ENCODE measurements around the gene GNAQ.
A peak's percentile ranks its signal among the peaks of the same experiment; 100 is the strongest.
"Not testable (repeated sequence)": the region's sequence is repeated elsewhere in the genome, so short reads cannot be mapped to it uniquely, and the experiment has no call there.

GNAQ gene

DNA sequence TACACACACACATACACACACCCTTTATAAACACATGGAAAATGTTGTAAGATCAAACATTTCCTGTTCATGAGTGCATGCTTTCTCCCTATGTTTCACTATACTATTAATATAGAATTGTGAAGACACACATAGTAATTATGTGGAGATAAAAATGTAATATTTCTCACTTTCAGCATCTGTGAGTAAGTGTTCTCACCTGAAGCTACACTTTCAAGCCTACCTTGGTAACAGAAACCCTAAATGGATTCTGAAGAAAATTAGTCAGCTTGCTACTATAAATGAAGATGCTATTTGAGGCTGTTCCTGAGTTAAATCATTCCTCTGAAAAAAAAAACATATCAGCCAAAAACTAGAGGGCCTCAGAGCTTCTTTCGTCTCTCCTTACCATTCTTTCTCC lies 302.4 kb downstream of the GNAQ start:
- CTCF ChIA-PET: interaction anchor here (1.2 to 1.6 kb wide), 2 partner anchors 271 to 295 kb away, joined by 4 to 5 read pairs; no protein-coding TSS in a partner anchor
- no peak for DNase-seq (ENCODE audit: low read depth, low spot score)
- POLR2A ChIA-PET: no interaction called here

DNA sequence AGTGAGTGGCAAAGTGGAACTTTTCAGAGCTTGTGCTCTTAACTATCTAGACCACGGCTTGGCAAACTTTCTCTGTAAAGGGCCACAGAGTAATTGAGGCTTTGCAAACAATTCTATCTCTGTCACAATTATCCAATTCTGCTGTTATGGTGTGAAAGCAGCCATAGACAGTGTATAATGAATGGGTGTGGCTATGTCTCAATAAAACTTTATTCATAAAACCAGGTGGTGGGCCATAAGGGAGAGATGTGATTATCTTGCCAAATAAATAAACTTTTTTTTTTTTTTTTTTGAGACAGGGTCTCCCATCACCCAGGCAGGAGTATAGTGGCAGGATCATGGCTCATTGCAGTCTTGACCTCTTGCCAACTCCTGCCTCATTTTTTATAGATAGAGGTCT lies 304.8 kb downstream of the GNAQ start:
- ChIA-PET POLR2A (interaction anchor here (0.6 kb wide), 1 partner anchor 421 kb away, joined by 4 read pairs; no protein-coding TSS in a partner anchor), CTCF (no interaction called here)
- TF ChIP-seq, protein P1, sequence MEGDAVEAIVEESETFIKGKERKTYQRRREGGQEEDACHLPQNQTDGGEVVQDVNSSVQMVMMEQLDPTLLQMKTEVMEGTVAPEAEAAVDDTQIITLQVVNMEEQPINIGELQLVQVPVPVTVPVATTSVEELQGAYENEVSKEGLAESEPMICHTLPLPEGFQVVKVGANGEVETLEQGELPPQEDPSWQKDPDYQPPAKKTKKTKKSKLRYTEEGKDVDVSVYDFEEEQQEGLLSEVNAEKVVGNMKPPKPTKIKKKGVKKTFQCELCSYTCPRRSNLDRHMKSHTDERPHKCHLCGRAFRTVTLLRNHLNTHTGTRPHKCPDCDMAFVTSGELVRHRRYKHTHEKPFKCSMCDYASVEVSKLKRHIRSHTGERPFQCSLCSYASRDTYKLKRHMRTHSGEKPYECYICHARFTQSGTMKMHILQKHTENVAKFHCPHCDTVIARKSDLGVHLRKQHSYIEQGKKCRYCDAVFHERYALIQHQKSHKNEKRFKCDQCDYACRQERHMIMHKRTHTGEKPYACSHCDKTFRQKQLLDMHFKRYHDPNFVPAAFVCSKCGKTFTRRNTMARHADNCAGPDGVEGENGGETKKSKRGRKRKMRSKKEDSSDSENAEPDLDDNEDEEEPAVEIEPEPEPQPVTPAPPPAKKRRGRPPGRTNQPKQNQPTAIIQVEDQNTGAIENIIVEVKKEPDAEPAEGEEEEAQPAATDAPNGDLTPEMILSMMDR (IDR thresholded peaks at IDR 0.05; ENCODE audit: insufficient read depth, low read length, missing control alignments): no peak
- no peak overlapping the region for H3K4me3 ChIP-seq (ENCODE audit: low read depth, low read length)
- no peak for DNase-seq (ENCODE audit: low read depth, low spot score)

More for the DNA sequence above, 302.4 kb downstream of the GNAQ start:
- TF ChIP-seq, protein P1 (IDR thresholded peaks at IDR 0.05; ENCODE audit: insufficient read depth, low read length, missing control alignments): no peak
- H3K4me3 ChIP-seq (ENCODE audit: low read depth, low read length): no peak overlapping the region

DNA sequence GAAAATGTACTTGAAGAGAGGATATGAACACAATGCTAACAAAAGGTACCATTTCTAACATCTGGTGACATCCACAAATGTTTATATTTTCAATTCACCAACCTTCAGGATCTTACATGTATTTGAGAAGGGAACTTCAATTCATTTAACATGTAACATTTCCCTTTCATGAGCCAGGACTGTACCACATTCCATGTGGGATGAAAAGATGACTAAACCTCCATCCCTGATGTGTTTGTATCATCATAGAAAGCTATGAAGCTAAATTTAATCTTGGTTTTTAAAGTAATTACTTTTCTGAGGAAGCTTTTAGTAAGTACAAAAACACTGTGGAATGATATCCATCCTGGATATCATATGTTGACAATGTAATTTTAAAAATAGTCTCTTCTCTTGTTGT lies 305.3 kb downstream of the GNAQ start:
- TF ChIP-seq, protein P1 (IDR thresholded peaks at IDR 0.05; ENCODE audit: insufficient read depth, low read length, missing control alignments): no peak
- CTCF ChIA-PET: no interaction called here
- no peak for DNase-seq (ENCODE audit: low read depth, low spot score)
- POLR2A ChIA-PET: interaction anchor here (0.6 kb wide), 1 partner anchor 420 kb away, joined by 4 read pairs; no protein-coding TSS in a partner anchor
- H3K4me3 ChIP-seq (ENCODE audit: low read depth, low read length): no peak overlapping the region

DNA sequence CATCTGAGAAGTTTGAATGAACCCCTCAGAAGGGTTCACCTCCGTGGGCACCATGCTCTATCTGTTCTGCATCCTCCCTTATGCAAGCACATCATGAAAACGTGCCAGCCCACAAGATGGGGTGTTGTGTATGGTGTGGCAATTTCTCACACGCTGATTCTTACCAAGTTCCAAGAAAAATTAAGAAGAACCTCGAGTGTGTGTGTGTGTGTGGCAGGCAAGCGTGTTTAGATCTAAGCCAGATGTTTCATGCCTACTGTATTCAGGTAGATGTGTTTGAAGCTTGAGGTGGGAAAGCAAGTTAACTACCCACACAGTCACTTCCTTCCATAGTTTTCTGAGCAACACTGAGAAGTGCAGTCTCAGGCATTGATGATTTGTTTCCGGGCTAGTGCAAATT lies 305.8 kb downstream of the GNAQ start:
- TF ChIP-seq, protein P1 (IDR thresholded peaks at IDR 0.05; ENCODE audit: insufficient read depth, low read length, missing control alignments): no peak
- ChIA-PET POLR2A (no interaction called here), CTCF (no interaction called here)
- H3K4me3 ChIP-seq (ENCODE audit: low read depth, low read length): no peak overlapping the region
- no peak for DNase-seq (ENCODE audit: low read depth, low spot score)

DNA sequence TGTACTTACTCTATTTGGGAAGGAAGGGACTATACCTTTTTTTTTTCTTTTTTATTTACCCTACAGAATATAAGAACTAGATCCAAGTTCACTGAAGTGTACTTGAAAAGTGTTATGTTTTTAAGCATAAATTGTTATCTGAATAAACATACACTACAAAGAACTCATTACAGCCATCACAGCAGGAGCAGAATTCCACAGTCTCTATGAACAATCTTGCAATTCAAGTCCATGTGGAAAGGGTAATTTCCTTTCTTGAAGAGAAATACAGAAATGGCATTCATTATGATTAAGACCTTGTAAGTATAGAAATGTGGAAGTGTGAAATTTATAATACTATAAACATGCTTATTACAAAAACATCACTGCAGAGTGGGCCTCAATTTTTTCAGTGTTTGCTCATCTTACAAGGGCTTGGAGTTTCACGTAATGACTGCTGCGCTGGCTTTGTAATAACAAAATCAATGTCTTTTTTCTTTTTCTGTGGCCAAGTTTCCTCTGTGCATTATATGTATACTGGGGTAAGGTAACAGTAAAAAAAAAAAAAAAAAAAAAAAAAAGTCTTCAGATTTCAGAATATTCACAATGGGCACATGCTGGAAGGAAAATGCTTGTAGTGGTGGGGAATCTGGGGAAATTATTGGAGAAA lies 306.4 kb downstream of the GNAQ start:
- ChIA-PET CTCF (no interaction called here), POLR2A (no interaction called here)
- TF ChIP-seq, protein P1 (IDR thresholded peaks at IDR 0.05; ENCODE audit: insufficient read depth, low read length, missing control alignments): no peak
- no peak overlapping the region for H3K4me3 ChIP-seq (ENCODE audit: low read depth, low read length)
- no peak for DNase-seq (ENCODE audit: low read depth, low spot score)

DNA sequence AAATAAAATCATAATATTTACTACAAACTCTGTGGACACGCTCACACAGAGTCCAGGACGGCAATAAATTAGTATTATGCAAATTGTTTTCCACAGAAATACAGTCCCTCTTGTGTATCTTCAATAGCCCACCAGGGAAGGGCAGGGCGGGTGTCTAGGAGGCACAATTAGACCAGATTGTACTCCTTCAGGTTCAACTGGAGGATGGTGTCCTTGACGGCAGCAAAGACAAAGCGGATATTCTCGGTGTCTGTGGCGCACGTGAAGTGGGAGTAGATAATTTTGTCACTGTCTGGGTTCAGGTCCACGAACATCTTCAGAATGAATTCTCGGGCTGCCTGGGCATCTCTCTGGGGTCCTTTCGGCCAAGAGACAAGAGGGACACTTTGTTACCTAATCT lies 310.5 kb downstream of the GNAQ start:
- H3K4me3 ChIP-seq (ENCODE audit: low read depth, low read length); POLR2A ChIA-PET; DNase-seq (ENCODE audit: low read depth, low spot score); CTCF ChIA-PET: not testable (repeated sequence)

DNA sequence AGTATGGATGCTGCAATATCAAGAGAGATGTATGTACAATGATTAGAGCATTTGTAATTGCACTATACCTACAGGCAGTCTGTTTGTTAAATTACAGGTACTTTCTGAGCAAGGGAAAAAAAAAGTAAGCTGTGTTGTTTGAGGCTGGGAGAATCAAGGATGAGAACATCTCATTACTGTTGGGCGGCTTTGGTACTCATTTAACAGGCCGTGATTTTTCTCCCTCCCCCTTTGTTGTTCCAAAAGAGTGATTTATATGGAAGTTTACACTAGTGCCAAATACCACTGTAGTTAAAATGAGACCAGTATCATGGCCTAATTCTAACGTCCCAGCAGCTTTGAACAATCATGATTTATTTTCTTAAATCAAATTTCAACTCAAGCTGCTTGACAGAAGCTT lies 312.3 kb downstream of the GNAQ start:
- ChIA-PET CTCF (interaction anchor here (1.4 kb wide), 2 partner anchors 32 to 262 kb away, joined by 3 to 5 read pairs; no protein-coding TSS in a partner anchor), POLR2A (no interaction called here)
- no peak for DNase-seq (ENCODE audit: low read depth, low spot score)
- TF ChIP-seq, protein P1 (IDR thresholded peaks at IDR 0.05; ENCODE audit: insufficient read depth, low read length, missing control alignments): no peak
- H3K4me3 ChIP-seq (ENCODE audit: low read depth, low read length): no peak overlapping the region

DNA sequence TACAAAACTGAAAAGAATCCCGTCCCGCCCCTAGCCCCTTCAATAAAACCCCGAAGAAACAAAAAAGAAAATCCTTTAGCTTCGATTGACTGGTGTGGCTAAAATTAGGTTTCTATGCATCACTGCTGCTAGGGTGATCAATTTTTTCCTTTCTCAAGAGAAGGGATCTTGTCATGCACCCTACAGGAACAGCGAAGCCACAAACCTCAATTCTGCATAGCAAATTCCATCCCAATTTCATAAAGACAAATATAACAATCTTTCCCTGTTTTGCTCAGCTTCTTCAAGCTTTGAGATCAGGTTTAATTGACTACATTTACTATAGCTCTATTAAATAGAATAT lies 313.3 kb downstream of the GNAQ start:
- not testable (repeated sequence) for H3K4me3 ChIP-seq (ENCODE audit: low read depth, low read length); DNase-seq (ENCODE audit: low read depth, low spot score)
- ChIA-PET POLR2A (interaction anchor here (1.0 kb wide), 1 partner anchor 285 kb away, joined by 3 read pairs; no protein-coding TSS in a partner anchor), CTCF (interaction anchor here (1.5 kb wide), 1 partner anchor 261 kb away, joined by 4 read pairs; no protein-coding TSS in a partner anchor)

DNA sequence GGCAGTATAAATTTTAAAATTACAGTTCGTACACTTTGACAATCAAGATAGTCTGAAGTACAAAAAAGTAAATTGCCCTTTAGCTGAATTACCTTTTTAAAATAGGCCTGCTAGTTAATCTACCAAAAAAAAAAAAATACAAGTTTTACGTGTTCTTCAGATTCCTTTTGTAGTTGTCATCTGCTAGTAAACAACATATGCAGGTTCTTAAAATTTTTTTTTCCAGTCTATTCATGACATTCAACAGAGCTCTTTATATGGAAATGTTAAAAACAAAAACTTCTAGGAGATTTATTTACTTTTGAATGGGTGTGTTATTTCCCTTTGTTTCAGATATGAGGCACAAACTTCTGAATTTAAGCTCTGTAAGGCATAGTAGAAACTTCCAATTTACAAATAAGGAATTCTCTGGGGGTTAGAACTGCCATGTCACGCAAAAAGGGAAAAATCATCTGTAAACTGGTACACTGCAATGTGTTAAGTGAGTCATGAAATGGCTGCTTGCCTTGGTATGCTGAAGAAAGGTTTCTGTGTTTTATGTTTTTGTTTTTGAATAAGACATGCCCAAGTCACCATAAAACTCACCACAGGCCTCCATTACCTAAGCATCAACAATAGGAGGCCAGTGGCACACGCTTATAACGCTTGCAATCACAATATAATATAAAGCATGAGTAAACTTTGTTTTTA lies 313.9 kb downstream of the GNAQ start:
- peak; percentile 69 for DNase-seq (ENCODE audit: low read depth, low spot score)
- ChIA-PET POLR2A (interaction anchor here (1.0 kb wide), 1 partner anchor 284 kb away, joined by 3 read pairs; no protein-coding TSS in a partner anchor), CTCF (interaction anchor here (1.5 kb wide), 1 partner anchor 260 kb away, joined by 4 read pairs; no protein-coding TSS in a partner anchor)
- not testable (repeated sequence) for H3K4me3 ChIP-seq (ENCODE audit: low read depth, low read length)

Data from AG04449 (cell line).